Measurements from ENCODE around the gene MCUR1. TPM values are rescaled to one million over a fixed set of nuclear protein-coding genes. Genes with fewer than 3 reads are reported as not detected.
A peak's percentile ranks its signal among the peaks of the same experiment; 100 is the strongest.

MCUR1 gene
- total and polyA plus RNA-seq, 2 donors (not counting 1 experiment from before 2014, with no cell fraction given) = 4.6 to 10.6 TPM

- Histone ChIP-seq H3K79me2 (ENCODE audit: control insufficient read depth, insufficient read depth, low read length) (no peaks in the 10 kb centered on the region), H3K9me3 (ENCODE audit: control extremely low read depth in 1 of 3, control insufficient read depth in 2 of 3, insufficient read depth in 1 of 3, low read length in 2 of 3) (no peaks in the 10 kb centered on the region), H3K27ac (ENCODE audit: low read length in 2 of 2) (no peak overlapping the region), H3K36me3 (replicated peaks in 1 of 2; ENCODE audit: control extremely low read depth in 1 of 2, control insufficient read depth in 1 of 2, extremely low read depth in 1 of 2, insufficient read depth in 2 of 2, low read length in 1 of 2) (no peaks in the 10 kb centered on the region), H2AFZ (ENCODE audit: insufficient read depth, low read depth, low read length, poor library complexity, severe bottlenecking) (no peak overlapping the region), H3K4me2 (replicated peaks; ENCODE audit: low read depth, low read length, poor library complexity, severe bottlenecking) (no peak overlapping the region), H4K20me1 (ENCODE audit: control insufficient read depth, insufficient read depth, low read length, poor library complexity, severe bottlenecking) (no peaks in the 10 kb centered on the region), H3K4me3 (ENCODE audit: control extremely low read depth in 1 of 5, extremely low read depth in 1 of 5, insufficient read depth in 1 of 5, low read depth in 2 of 5, low read length in 4 of 5) (no peak overlapping the region), H3K9ac (ENCODE audit: low read length) (no peak overlapping the region), H3K27me3 (replicated peaks in 1 of 4; ENCODE audit: control extremely low read depth in 1 of 4, control insufficient read depth in 3 of 4, insufficient read depth in 4 of 4, low read length in 3 of 4) (no peaks in the 10 kb centered on the region), H3K4me1 (ENCODE audit: control insufficient read depth in 2 of 2, insufficient read depth in 2 of 2, low read length in 2 of 2) (no peaks in the 10 kb centered on the region)
- ATAC-seq (ENCODE audit: low read depth) (no peak), DNase-seq (no peak)
- intact Hi-C loops (cut with micrococcal nuclease) = no loop called here
- Mint-ChIP-seq H3K4me3 (no peak overlapping the region), H3K27me3 (no peaks in the 10 kb centered on the region), H3K27ac (no peak overlapping the region), H3K4me1 (no peaks in the 10 kb centered on the region), H3K9me3 (ENCODE audit: insufficient read depth) (no peaks in the 10 kb centered on the region)
- WGBS (ENCODE audit: insufficient coverage) = 91% methylated on average over 1 of the region's 2 CpGs
- TF ChIP-seq, protein P1, sequence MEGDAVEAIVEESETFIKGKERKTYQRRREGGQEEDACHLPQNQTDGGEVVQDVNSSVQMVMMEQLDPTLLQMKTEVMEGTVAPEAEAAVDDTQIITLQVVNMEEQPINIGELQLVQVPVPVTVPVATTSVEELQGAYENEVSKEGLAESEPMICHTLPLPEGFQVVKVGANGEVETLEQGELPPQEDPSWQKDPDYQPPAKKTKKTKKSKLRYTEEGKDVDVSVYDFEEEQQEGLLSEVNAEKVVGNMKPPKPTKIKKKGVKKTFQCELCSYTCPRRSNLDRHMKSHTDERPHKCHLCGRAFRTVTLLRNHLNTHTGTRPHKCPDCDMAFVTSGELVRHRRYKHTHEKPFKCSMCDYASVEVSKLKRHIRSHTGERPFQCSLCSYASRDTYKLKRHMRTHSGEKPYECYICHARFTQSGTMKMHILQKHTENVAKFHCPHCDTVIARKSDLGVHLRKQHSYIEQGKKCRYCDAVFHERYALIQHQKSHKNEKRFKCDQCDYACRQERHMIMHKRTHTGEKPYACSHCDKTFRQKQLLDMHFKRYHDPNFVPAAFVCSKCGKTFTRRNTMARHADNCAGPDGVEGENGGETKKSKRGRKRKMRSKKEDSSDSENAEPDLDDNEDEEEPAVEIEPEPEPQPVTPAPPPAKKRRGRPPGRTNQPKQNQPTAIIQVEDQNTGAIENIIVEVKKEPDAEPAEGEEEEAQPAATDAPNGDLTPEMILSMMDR (IDR thresholded peaks at IDR 0.05) = no peak
- no peak for TF ChIP-seq EZH2 (IDR thresholded peaks at IDR 0.05; ENCODE audit: borderline replicate concordance, insufficient read depth, low read depth, low read length, poor library complexity, severe bottlenecking)
- POLR2A ChIA-PET = no interaction called here
- CTCF ChIA-PET = no interaction called here
Observed at GRCh38 chr6:13754644-13755043, 59.7 kb downstream of the MCUR1 start.

- 94% methylated on average over 7 of the region's 7 CpGs for WGBS (ENCODE audit: insufficient coverage)
- Histone ChIP-seq H3K4me1 (ENCODE audit: control insufficient read depth in 2 of 2, insufficient read depth in 2 of 2, low read length in 2 of 2) (no peaks in the 10 kb centered on the region), H3K79me2 (ENCODE audit: control insufficient read depth, insufficient read depth, low read length) (no peaks in the 10 kb centered on the region), H4K20me1 (ENCODE audit: control insufficient read depth, insufficient read depth, low read length, poor library complexity, severe bottlenecking) (no peaks in the 10 kb centered on the region), H3K4me2 (replicated peaks; ENCODE audit: low read depth, low read length, poor library complexity, severe bottlenecking) (no peak overlapping the region), H3K9ac (ENCODE audit: low read length) (no peak overlapping the region), H3K27ac (ENCODE audit: low read length in 2 of 2) (no peak overlapping the region), H3K27me3 (replicated peaks in 1 of 4; ENCODE audit: control extremely low read depth in 1 of 4, control insufficient read depth in 3 of 4, insufficient read depth in 4 of 4, low read length in 3 of 4) (no peaks in the 10 kb centered on the region), H3K4me3 (ENCODE audit: control extremely low read depth in 1 of 5, extremely low read depth in 1 of 5, insufficient read depth in 1 of 5, low read depth in 2 of 5, low read length in 4 of 5) (no peak overlapping the region), H2AFZ (ENCODE audit: insufficient read depth, low read depth, low read length, poor library complexity, severe bottlenecking) (no peak overlapping the region), H3K9me3 (ENCODE audit: control extremely low read depth in 1 of 3, control insufficient read depth in 2 of 3, insufficient read depth in 1 of 3, low read length in 2 of 3) (peaks cover 0 to 15% (median 0%) of the 10 kb centered on the region in 3 donors), H3K36me3 (replicated peaks in 1 of 2; ENCODE audit: control extremely low read depth in 1 of 2, control insufficient read depth in 1 of 2, extremely low read depth in 1 of 2, insufficient read depth in 2 of 2, low read length in 1 of 2) (no peaks in the 10 kb centered on the region)
- CTCF ChIA-PET = no interaction called here
- ATAC-seq (ENCODE audit: low read depth) = no peak
- Mint-ChIP-seq H3K27me3 (peaks cover 3% of the 10 kb centered on the region), H3K4me1 (peaks cover 4% of the 10 kb centered on the region), H3K27ac (no peak overlapping the region), H3K4me3 (peak overlapping the region; percentile 13), H3K9me3 (ENCODE audit: insufficient read depth) (no peaks in the 10 kb centered on the region)
- POLR2A ChIA-PET = no interaction called here
- TF ChIP-seq EZH2 (IDR thresholded peaks at IDR 0.05; ENCODE audit: borderline replicate concordance, insufficient read depth, low read depth, low read length, poor library complexity, severe bottlenecking) = no peak
- TF ChIP-seq, protein P1 (IDR thresholded peaks at IDR 0.05) = no peak
- intact Hi-C loops (cut with micrococcal nuclease) = no loop called here
- DNase-seq = no peak
Observed at GRCh38 chr6:13743736-13744127, 70.6 kb downstream of the MCUR1 start.
